Tibial nerve (tissue), 4 donors: Measurements from ENCODE around the gene MRPL20. TPM values are rescaled to one million over a fixed set of nuclear protein-coding genes. Genes with fewer than 3 reads are reported as not detected.

ENCODE experiments used
- DNase-seq, 2 donors: peaks; one replicate each; pipeline ENCODE4 v3.0.0-alpha.2; 2019; ENCODE audit warnings: low spot score in 2 of 2
- H3K27ac ChIP-seq, 4 donors: fragments of 200-600 bp; sonication (generic) in 3 of 4; one replicate each; pipeline ENCODE4 v1.5.1; 2017 to 2019; ENCODE audit warnings: mild to moderate bottlenecking in 1 of 4
- H3K27me3 ChIP-seq, 2 donors: fragments of 200-600 bp; sonication (generic) in 1 of 2; one replicate each; pipeline versions ENCODE4 v1.5.1 to v1.6.0; 2017 to 2019
- H3K36me3 ChIP-seq, 3 donors: fragments of 200-600 bp; sonication (generic); one replicate each; pipeline ENCODE4 v1.5.1; 2018 to 2019
- H3K4me1 ChIP-seq, 4 donors: fragments of 200-600 bp; sonication (generic) in 3 of 4; one replicate each; pipeline ENCODE4 v1.5.1; 2017 to 2019
- H3K4me3 ChIP-seq, 4 donors: fragments of 200-600 bp; sonication (generic) in 3 of 4; one replicate each; pipeline ENCODE4 v1.5.1; 2017 to 2019; ENCODE audit warnings: mild to moderate bottlenecking in 1 of 4, moderate library complexity in 1 of 4
- H3K9me3 ChIP-seq, 4 donors: fragments of 200-600 bp; sonication (generic) in 3 of 4; one replicate each; pipeline ENCODE4 v1.5.1; 2017 to 2019
- CTCF ChIP-seq, 5 experiments: fragments of 200-600 bp in 3 of 5; fragments of 450-650 bp in 2 of 5; sonication (generic) in 3 of 5; IDR thresholded peaks; one replicate each; pipeline ENCODE4 v1.5.1; 2016 to 2019; ENCODE audit warnings: antibody characterized with exemption in 5 of 5, mild to moderate bottlenecking in 3 of 5, moderate library complexity in 2 of 5
- EP300 ChIP-seq, 2 donors: sonication (generic); formaldehyde crosslinking; IDR thresholded peaks; one replicate each; pipeline ENCODE4 v1.6.1; 2017; ENCODE audit warnings: antibody characterized with exemption in 2 of 2, mild to moderate bottlenecking in 1 of 2
- POLR2A ChIP-seq, 2 donors: fragments of 450-650 bp; IDR thresholded peaks; one replicate each; pipeline ENCODE4 v1.6.1; 2017; ENCODE audit warnings: antibody characterized with exemption in 2 of 2, mild to moderate bottlenecking in 2 of 2, moderate library complexity in 2 of 2
- WGBS, 2 donors: methylation state at CpG; one replicate each; pipeline ENCODE4 v1.1.5; 2018; 5-methylcytosine and 5-hydroxymethylcytosine counted together
- total RNA-seq, 4 donors: library from RNA; depleted of rRNA; stranded (reverse); fragments of >200 nt; gene quantifications; one replicate each; pipeline ENCODE4 v1.1.0, GENCODE V29; 2016

MRPL20 gene
- total RNA-seq, 4 donors from 2014 or later, result 84.9 to 165 (median 139) TPM

- no peaks in the 10 kb centered on the region for H3K9me3 ChIP-seq
- H3K27me3 ChIP-seq, result peaks cover 0 to 6% of the 10 kb centered on the region in 2 donors
- peak in 1 of 2 donors; percentile 52 for DNase-seq
- TF ChIP-seq CTCF (IDR thresholded peaks at IDR 0.05) (peak in 1 of 5 experiments; percentile 14), POLR2A (IDR thresholded peaks at IDR 0.05) (peak in 1 of 2 donors; percentile 53), EP300 (IDR thresholded peaks at IDR 0.05) (peak in 1 of 2 donors; percentile 48)
- peaks cover 10 to 93% (median 69%) of the 10 kb centered on the region in 4 donors for H3K4me1 ChIP-seq
- peaks cover 0 to 17% (median 0%) of the 10 kb centered on the region in 3 donors for H3K36me3 ChIP-seq
- 14 to 38% methylated on average over 11 to 39 of the region's 89 CpGs for WGBS, 2 donors
- peak within 1 kb of the TSS; percentile 49 to 99 (median 86) for H3K27ac ChIP-seq
- H3K4me3 ChIP-seq, result peak within 1 kb of the TSS; percentile 45 to 72 (median 56)
Measured at GRCh38 chr1:1435106-1435903, 28.2 kb upstream of the MRPL20 start, which contains the start of gene VWA1. TSS of gene VWA1 (plus strand) at chr1:1435690. CDS start at chr1:1435749, 59 bp downstream.

- Histone ChIP-seq H3K9me3 (no peaks in the 10 kb centered on the region), H3K4me3 (peak overlapping the region; percentile 24 to 72 (median 46)), H3K27ac (peak overlapping the region; percentile 49 to 99 (median 86)), H3K27me3 (peaks cover 0 to 6% of the 10 kb centered on the region in 2 donors), H3K4me1 (peaks cover 10 to 93% (median 70%) of the 10 kb centered on the region in 4 donors), H3K36me3 (peaks cover 0 to 12% (median 0%) of the 10 kb centered on the region in 3 donors)
- 68 to 91% methylated on average over 2 to 4 of the region's 4 CpGs for WGBS, 2 donors
- no peak for DNase-seq
- no peak for TF ChIP-seq CTCF (IDR thresholded peaks at IDR 0.05)
- TF ChIP-seq EP300 (IDR thresholded peaks at IDR 0.05), result no peak
- no peak for TF ChIP-seq POLR2A (IDR thresholded peaks at IDR 0.05)
Measured at GRCh38 chr1:1434824-1435105, 27.7 kb upstream of the MRPL20 start.

- 9 to 13% methylated on average over 21 to 23 of the region's 32 CpGs for WGBS, 2 donors
Measured at GRCh38 chr1:1434131-1434823, 27.2 kb upstream of the MRPL20 start.

GRCh38 chr1:1433804-1434130, 26.7 kb upstream of the MRPL20 start:
- TF ChIP-seq CTCF (IDR thresholded peaks at IDR 0.05) (no peak), EP300 (IDR thresholded peaks at IDR 0.05) (no peak), POLR2A (IDR thresholded peaks at IDR 0.05) (no peak)
- WGBS, 2 donors, result 0 to 14% methylated on average over 3 to 6 of the region's 12 CpGs
- Histone ChIP-seq H3K4me1 (peaks cover 10 to 96% (median 79%) of the 10 kb centered on the region in 4 donors), H3K9me3 (no peaks in the 10 kb centered on the region), H3K4me3 (peak overlapping the region in 3 of 4 donors; percentile 23 to 72 (median 28)), H3K27ac (peak overlapping the region; percentile 49 to 99 (median 86)), H3K36me3 (peaks cover 0 to 3% (median 0%) of the 10 kb centered on the region in 3 donors), H3K27me3 (peaks cover 0 to 6% of the 10 kb centered on the region in 2 donors)
- no peak for DNase-seq

More at GRCh38 chr1:1434131-1434823, 27.2 kb upstream of the MRPL20 start:
- H3K9me3 ChIP-seq, result no peaks in the 10 kb centered on the region
- peaks cover 0 to 8% (median 0%) of the 10 kb centered on the region in 3 donors for H3K36me3 ChIP-seq
- peak overlapping the region; percentile 49 to 99 (median 86) for H3K27ac ChIP-seq
- H3K4me3 ChIP-seq, result peak overlapping the region; percentile 24 to 72 (median 46)
- peak in 1 of 2 donors; percentile 60 for DNase-seq
- TF ChIP-seq CTCF (IDR thresholded peaks at IDR 0.05), result peak in 3 of 5 experiments; percentile 17 to 43 (median 32)
- peak in 1 of 2 donors; percentile 19 for TF ChIP-seq POLR2A (IDR thresholded peaks at IDR 0.05)
- TF ChIP-seq EP300 (IDR thresholded peaks at IDR 0.05), result peak in 1 of 2 donors; percentile 75
- peaks cover 10 to 96% (median 75%) of the 10 kb centered on the region in 4 donors for H3K4me1 ChIP-seq
- peaks cover 0 to 6% of the 10 kb centered on the region in 2 donors for H3K27me3 ChIP-seq
